ENCODE data around the gene KCNJ12.
"Not testable (repeated sequence)": the region's sequence is repeated elsewhere in the genome, so short reads cannot be mapped to it uniquely, and the experiment has no call there.

- not testable (repeated sequence) for TF ChIP-seq CTCF, POLR2A (IDR thresholded peaks at IDR 0.05)
These were observed 38.5 kb downstream of the KCNJ12 start for GRCh38 chr17:21414616-21415015.
